SK-N-SH treated with all-trans-retinoic acid at 6 μM for 48 hours (cell line): ENCODE results near the gene ANKRD44.

Experiments used
- ARNTL ChIP-seq: fragments of 450-650 bp; formaldehyde crosslinking; IDR thresholded peaks from 2 replicates; pipeline ENCODE4 v1.5.0; 2020; ENCODE audit warnings: low read depth, mild to moderate bottlenecking, moderate library complexity, borderline replicate concordance
- CSDC2 ChIP-seq: fragments of 250-450 bp; sonication (Bioruptor Pico); IDR thresholded peaks from 2 replicates; pipeline ENCODE4 v1.5.0; 2020; ENCODE audit warnings: mild to moderate bottlenecking, moderate library complexity
- ESRRG ChIP-seq: fragments of 250-450 bp; sonication (Bioruptor Pico); IDR thresholded peaks from 2 replicates; pipeline ENCODE4 v1.6.1; 2021; ENCODE audit warnings: mild to moderate bottlenecking
- PPARA ChIP-seq: fragments of 250-450 bp; sonication (Bioruptor Pico); IDR thresholded peaks from 2 replicates; pipeline ENCODE4 v1.5.0; 2020; ENCODE audit warnings: mild to moderate bottlenecking, borderline replicate concordance
- RARB ChIP-seq: fragments of 250-450 bp; sonication (Bioruptor Pico); IDR thresholded peaks from 2 replicates; pipeline ENCODE4 v1.8.0; 2021; ENCODE audit warnings: mild to moderate bottlenecking, moderate library complexity
- SNAI2 ChIP-seq: fragments of 250-450 bp; sonication (Bioruptor Pico); IDR thresholded peaks from 2 replicates; pipeline ENCODE4 v1.5.0; 2020; ENCODE audit warnings: mild to moderate bottlenecking, moderate library complexity
- TCF4 ChIP-seq: fragments of 250-450 bp; sonication (Bioruptor Pico); IDR thresholded peaks from 2 replicates; pipeline ENCODE4 v1.8.0; 2021; ENCODE audit warnings: mild to moderate bottlenecking, moderate library complexity, borderline replicate concordance
- TOX ChIP-seq: fragments of 250-450 bp; sonication (Bioruptor Pico); IDR thresholded peaks from 2 replicates; pipeline ENCODE4 v1.8.0; 2021; ENCODE audit warnings: mild to moderate bottlenecking, moderate library complexity, borderline replicate concordance
- ZC3H10 ChIP-seq: fragments of 250-450 bp; sonication (Bioruptor Pico); IDR thresholded peaks from 2 replicates; pipeline ENCODE4 v1.5.1; 2021; ENCODE audit warnings: mild to moderate bottlenecking, moderate library complexity
- ZFP3 ChIP-seq: fragments of 250-450 bp; sonication (Bioruptor Pico); IDR thresholded peaks from 2 replicates; pipeline ENCODE4 v1.5.0; 2020; ENCODE audit warnings: mild to moderate bottlenecking, moderate library complexity
- ZFP30 ChIP-seq: fragments of 450-650 bp; formaldehyde crosslinking; IDR thresholded peaks from 2 replicates; pipeline ENCODE4 v1.5.0; 2022; ENCODE audit warnings: mild to moderate bottlenecking, moderate library complexity
- ZNF565 ChIP-seq: fragments of 450-650 bp; formaldehyde crosslinking; conservative IDR thresholded peaks from 2 replicates; pipeline ENCODE4 v1.5.0; 2020; ENCODE audit warnings: low read depth, mild to moderate bottlenecking, moderate library complexity
- TF ChIP-seq, protein P1 (sequence below): fragments of 250-450 bp; sonication (Bioruptor Pico); IDR thresholded peaks from 2 replicates; pipeline ENCODE4 v1.5.1; 2020; ENCODE audit warnings: low read depth, mild to moderate bottlenecking, moderate library complexity
- TF ChIP-seq, protein P2 (sequence below): fragments of 250-450 bp; sonication (Bioruptor Pico); IDR thresholded peaks from 2 replicates; pipeline ENCODE4 v1.8.0; 2020; ENCODE audit warnings: mild to moderate bottlenecking, moderate library complexity, borderline replicate concordance

DNA sequence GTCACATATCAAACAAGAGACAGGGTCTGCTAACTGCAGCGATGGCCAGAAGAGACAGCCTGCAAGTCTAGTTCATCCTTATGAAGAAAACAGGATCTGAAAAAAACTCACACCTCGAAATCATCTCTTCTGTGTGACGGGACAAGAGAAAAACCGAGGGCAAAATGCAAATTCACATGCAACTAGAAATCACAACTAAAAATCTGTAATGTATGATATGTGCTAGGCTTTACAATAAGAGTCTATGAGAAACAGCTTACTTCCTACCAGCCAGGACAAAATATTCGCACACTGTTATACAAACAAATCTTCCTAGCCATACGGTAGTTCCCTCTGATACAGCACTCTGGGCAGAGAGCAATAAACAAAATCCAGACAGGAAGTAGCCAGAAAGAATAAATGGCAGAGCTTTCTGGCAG lies 48.8 kb downstream of the ANKRD44 start:
- TF ChIP-seq ESRRG (CRISPR knock-in tag) (no peak), RARB (no peak), ZFP30 (CRISPR knock-in tag) (no peak), ZC3H10 (no peak), CSDC2 (no peak), TCF4 (CRISPR knock-in tag) (peak; percentile 24; the same call in 1 of the 2 replicates), SNAI2 (CRISPR knock-in tag) (no peak), ZFP3 (CRISPR knock-in tag) (no peak), ARNTL (no peak), TOX (no peak), PPARA (CRISPR knock-in tag) (no peak), ZNF565 (no peak)
- TF ChIP-seq, protein P1, sequence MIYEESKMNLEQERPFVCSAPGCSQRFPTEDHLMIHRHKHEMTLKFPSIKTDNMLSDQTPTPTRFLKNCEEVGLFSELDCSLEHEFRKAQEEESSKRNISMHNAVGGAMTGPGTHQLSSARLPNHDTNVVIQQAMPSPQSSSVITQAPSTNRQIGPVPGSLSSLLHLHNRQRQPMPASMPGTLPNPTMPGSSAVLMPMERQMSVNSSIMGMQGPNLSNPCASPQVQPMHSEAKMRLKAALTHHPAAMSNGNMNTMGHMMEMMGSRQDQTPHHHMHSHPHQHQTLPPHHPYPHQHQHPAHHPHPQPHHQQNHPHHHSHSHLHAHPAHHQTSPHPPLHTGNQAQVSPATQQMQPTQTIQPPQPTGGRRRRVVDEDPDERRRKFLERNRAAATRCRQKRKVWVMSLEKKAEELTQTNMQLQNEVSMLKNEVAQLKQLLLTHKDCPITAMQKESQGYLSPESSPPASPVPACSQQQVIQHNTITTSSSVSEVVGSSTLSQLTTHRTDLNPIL: no peak
- TF ChIP-seq, protein P2, sequence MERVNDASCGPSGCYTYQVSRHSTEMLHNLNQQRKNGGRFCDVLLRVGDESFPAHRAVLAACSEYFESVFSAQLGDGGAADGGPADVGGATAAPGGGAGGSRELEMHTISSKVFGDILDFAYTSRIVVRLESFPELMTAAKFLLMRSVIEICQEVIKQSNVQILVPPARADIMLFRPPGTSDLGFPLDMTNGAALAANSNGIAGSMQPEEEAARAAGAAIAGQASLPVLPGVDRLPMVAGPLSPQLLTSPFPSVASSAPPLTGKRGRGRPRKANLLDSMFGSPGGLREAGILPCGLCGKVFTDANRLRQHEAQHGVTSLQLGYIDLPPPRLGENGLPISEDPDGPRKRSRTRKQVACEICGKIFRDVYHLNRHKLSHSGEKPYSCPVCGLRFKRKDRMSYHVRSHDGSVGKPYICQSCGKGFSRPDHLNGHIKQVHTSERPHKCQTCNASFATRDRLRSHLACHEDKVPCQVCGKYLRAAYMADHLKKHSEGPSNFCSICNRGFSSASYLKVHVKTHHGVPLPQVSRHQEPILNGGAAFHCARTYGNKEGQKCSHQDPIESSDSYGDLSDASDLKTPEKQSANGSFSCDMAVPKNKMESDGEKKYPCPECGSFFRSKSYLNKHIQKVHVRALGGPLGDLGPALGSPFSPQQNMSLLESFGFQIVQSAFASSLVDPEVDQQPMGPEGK (CRISPR knock-in tag): no peak
